ENCODE results near the gene EIF4G1. TPM values are rescaled to one million over a fixed set of nuclear protein-coding genes. Genes with fewer than 3 reads are reported as not detected.

The EIF4G1 gene
- total RNA-seq, 4 donors from 2014 or later, result 233 to 431 (median 300) TPM

DNA sequence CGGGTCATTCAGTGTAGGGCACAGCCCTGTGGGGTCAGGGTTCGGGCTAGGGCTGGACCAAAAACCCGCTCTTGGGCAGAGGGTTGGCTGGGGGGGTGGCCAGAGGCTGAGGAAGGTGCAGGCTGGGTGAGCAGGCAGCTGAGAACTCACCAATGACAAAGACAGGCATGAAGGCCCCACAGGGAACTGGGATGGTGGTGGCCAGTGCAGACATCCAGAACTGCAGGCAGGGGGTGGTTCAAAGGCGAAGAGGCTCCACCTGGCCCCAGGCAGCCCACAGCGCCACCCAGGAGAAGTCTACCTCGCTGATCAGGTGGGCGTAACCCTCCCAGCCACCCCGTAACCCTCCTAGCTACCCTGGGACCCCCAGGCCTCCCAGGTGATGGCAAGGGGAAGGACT is 40.3 kb downstream of the EIF4G1 start:
- ATAC-seq, result no peak
- Histone ChIP-seq H3K4me1 (peaks cover 0 to 37% (median 0%) of the 10 kb centered on the region in 3 donors), H3K9me3 (no peaks in the 10 kb centered on the region), H3K36me3 (peaks cover 0 to 51% of the 10 kb centered on the region in 2 donors), H3K27ac (no peak overlapping the region), H3K4me3 (no peak overlapping the region), H3K27me3 (no peaks in the 10 kb centered on the region)
- TF ChIP-seq EP300 (IDR thresholded peaks at IDR 0.05) (no peak), POLR2AphosphoS5 (IDR thresholded peaks at IDR 0.05) (no peak), POLR2A (IDR thresholded peaks at IDR 0.05) (no peak)
- TF ChIP-seq, protein P1, sequence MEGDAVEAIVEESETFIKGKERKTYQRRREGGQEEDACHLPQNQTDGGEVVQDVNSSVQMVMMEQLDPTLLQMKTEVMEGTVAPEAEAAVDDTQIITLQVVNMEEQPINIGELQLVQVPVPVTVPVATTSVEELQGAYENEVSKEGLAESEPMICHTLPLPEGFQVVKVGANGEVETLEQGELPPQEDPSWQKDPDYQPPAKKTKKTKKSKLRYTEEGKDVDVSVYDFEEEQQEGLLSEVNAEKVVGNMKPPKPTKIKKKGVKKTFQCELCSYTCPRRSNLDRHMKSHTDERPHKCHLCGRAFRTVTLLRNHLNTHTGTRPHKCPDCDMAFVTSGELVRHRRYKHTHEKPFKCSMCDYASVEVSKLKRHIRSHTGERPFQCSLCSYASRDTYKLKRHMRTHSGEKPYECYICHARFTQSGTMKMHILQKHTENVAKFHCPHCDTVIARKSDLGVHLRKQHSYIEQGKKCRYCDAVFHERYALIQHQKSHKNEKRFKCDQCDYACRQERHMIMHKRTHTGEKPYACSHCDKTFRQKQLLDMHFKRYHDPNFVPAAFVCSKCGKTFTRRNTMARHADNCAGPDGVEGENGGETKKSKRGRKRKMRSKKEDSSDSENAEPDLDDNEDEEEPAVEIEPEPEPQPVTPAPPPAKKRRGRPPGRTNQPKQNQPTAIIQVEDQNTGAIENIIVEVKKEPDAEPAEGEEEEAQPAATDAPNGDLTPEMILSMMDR (IDR thresholded peaks at IDR 0.05), result no peak
- WGBS, 2 donors (ENCODE audit: low coverage in 1 of 2), result 64 to 70% methylated on average over 3 to 7 of the region's 8 CpGs

GRCh38 chr3:184355261-184356040 is 41.0 kb downstream of the EIF4G1 start:
- Histone ChIP-seq H3K36me3 (peaks cover 0 to 51% of the 10 kb centered on the region in 2 donors), H3K9me3 (no peaks in the 10 kb centered on the region), H3K27me3 (no peaks in the 10 kb centered on the region), H3K27ac (no peak overlapping the region), H3K4me3 (no peak overlapping the region), H3K4me1 (peaks cover 0 to 38% (median 2%) of the 10 kb centered on the region in 3 donors)
- WGBS, 2 donors (ENCODE audit: low coverage in 1 of 2), result 68 to 73% methylated on average over 4 to 6 of the region's 18 CpGs
- TF ChIP-seq EP300 (IDR thresholded peaks at IDR 0.05) (no peak), POLR2A (IDR thresholded peaks at IDR 0.05) (no peak), POLR2AphosphoS5 (IDR thresholded peaks at IDR 0.05) (no peak)
- TF ChIP-seq, protein P1 (IDR thresholded peaks at IDR 0.05), result no peak
- ATAC-seq, result peak; percentile 23

- TF ChIP-seq EP300 (IDR thresholded peaks at IDR 0.05) (no peak), POLR2AphosphoS5 (IDR thresholded peaks at IDR 0.05) (no peak), POLR2A (IDR thresholded peaks at IDR 0.05) (no peak)
- TF ChIP-seq, protein P1 (IDR thresholded peaks at IDR 0.05), result no peak
- H3K36me3 ChIP-seq, result peaks cover 0 to 49% of the 10 kb centered on the region in 2 donors
- 100% methylated on average over 3 of the region's 24 CpGs; no CpG with 5 or more reads in 1 of the 2 donors for WGBS, 2 donors (ENCODE audit: low coverage in 1 of 2)
Observed at GRCh38 chr3:184357248-184358123, 43.1 kb downstream of the EIF4G1 start.

DNA sequence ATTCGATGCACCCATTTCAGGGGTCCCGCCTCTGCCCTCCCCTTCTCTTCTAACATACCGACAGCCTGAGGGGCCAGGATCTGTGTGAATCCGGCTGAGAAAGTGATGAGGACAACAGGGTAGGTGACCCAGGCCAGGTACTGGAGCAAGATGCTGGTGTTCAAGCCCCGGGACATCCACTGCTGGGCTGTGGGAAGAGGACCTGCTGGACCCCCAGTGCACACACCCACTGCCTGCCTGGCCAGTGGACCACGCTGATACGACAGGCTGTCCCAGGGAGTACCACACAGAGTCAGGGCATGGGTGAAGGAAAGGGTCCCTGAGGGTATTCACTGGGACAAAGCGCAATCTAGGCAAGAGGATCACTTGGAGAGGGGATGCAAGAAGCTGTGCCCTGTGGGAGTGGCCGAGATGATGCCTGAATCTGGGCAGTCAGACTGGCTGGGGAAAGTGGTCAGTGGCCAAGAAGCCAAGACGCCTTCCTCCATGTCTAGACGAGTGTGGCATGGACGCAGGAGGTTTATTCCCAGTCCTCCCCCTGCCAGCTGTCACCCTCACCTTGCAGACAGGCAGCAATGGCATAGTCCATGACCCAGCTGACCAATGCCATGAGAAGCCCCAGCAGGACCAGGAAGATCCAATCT is 43.8 kb downstream of the EIF4G1 start:
- peaks cover 3 to 35% (median 10%) of the 10 kb centered on the region in 3 donors for H3K4me1 ChIP-seq
- H3K27ac ChIP-seq, result no peak overlapping the region
- no peak for ATAC-seq
- no peaks in the 10 kb centered on the region for H3K27me3 ChIP-seq
- H3K36me3 ChIP-seq, result peaks cover 0 to 41% of the 10 kb centered on the region in 2 donors
- WGBS, 2 donors (ENCODE audit: low coverage in 1 of 2), result 88 to 100% methylated on average over 3 to 7 of the region's 12 CpGs
- H3K4me3 ChIP-seq, result no peak overlapping the region
- TF ChIP-seq EP300 (IDR thresholded peaks at IDR 0.05) (no peak), POLR2AphosphoS5 (IDR thresholded peaks at IDR 0.05) (no peak), POLR2A (IDR thresholded peaks at IDR 0.05) (no peak)
- TF ChIP-seq, protein P1 (IDR thresholded peaks at IDR 0.05), result no peak
- H3K9me3 ChIP-seq, result no peaks in the 10 kb centered on the region

More at GRCh38 chr3:184357248-184358123, 43.1 kb downstream of the EIF4G1 start:
- Histone ChIP-seq H3K27ac (no peak overlapping the region), H3K9me3 (no peaks in the 10 kb centered on the region), H3K27me3 (no peaks in the 10 kb centered on the region), H3K4me3 (no peak overlapping the region), H3K4me1 (peaks cover 3 to 34% (median 10%) of the 10 kb centered on the region in 3 donors)
- ATAC-seq, result no peak

Measured in gastroesophageal sphincter (tissue), 4 donors.